ENCODE data around the gene SAMD14.

DNA sequence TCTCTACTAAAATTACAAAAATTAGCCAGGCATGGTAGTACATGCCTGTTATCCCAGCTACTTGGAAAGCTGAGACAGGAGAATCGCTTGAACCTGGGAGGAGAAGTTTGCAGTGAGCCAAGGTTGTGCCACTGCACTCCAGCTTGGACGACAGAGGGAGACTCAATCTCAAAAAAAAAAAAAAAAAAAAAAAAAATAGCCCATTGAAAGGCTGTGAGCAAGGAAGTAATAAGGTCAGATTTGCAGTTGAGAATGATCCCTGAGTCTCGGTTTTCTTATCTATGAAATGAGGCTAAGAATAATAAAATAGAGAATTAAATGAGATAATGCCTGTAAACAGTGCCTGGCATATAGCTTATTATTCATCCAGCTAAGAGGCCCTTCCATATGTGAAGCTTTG is 36.2 kb downstream of the SAMD14 start:
- no peak for TF ChIP-seq POLR2A (IDR thresholded peaks at IDR 0.05)
- TF ChIP-seq, protein P1, sequence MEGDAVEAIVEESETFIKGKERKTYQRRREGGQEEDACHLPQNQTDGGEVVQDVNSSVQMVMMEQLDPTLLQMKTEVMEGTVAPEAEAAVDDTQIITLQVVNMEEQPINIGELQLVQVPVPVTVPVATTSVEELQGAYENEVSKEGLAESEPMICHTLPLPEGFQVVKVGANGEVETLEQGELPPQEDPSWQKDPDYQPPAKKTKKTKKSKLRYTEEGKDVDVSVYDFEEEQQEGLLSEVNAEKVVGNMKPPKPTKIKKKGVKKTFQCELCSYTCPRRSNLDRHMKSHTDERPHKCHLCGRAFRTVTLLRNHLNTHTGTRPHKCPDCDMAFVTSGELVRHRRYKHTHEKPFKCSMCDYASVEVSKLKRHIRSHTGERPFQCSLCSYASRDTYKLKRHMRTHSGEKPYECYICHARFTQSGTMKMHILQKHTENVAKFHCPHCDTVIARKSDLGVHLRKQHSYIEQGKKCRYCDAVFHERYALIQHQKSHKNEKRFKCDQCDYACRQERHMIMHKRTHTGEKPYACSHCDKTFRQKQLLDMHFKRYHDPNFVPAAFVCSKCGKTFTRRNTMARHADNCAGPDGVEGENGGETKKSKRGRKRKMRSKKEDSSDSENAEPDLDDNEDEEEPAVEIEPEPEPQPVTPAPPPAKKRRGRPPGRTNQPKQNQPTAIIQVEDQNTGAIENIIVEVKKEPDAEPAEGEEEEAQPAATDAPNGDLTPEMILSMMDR (IDR thresholded peaks at IDR 0.05 in 4 of 5, conservative IDR thresholded peaks at IDR 0.05 in 1 of 5): no peak
